Measurements from ENCODE around the gene LDAF1. TPM values are rescaled to one million over a fixed set of nuclear protein-coding genes. Genes with fewer than 3 reads are reported as not detected.

Gene LDAF1
- total and polyA plus RNA-seq, 10 of the 15 experiments (the other 5 are each of a cell fraction or from before 2014, with no cell fraction given), result 4.6 to 21.4 (median 6.6) TPM

GRCh38 chr16:21197112-21197511, 38.6 kb downstream of the LDAF1 start:
- WGBS (ENCODE audit: insufficient coverage, insufficient replicate concordance, low lambda C conversion rate, missing lambda C conversion rate), result 38% methylated on average over 1 of the region's 1 CpG
- ATAC-seq, result no peak
- Histone ChIP-seq H3K79me2 (ENCODE audit: control insufficient read depth, insufficient read depth, low read length) (no peaks in the 10 kb centered on the region), H3K36me3 (ENCODE audit: control insufficient read depth in 2 of 2, insufficient read depth in 2 of 2, low read length in 1 of 2) (no peaks in the 10 kb centered on the region), H3K4me2 (ENCODE audit: control insufficient read depth, insufficient read depth) (no peak overlapping the region), H3K4me3 (no peak overlapping the region), H3K27ac (ENCODE audit: control insufficient read depth, insufficient read depth) (no peak overlapping the region), H3K4me1 (ENCODE audit: control insufficient read depth, insufficient read depth, low read length) (peaks cover 3% of the 10 kb centered on the region; the same call in 1 of the 2 replicates), H3K9ac (ENCODE audit: control insufficient read depth, insufficient read depth, low read length) (no peak overlapping the region), H3K9me3 (replicated peaks; ENCODE audit: control insufficient read depth, insufficient read depth, low read length) (no peaks in the 10 kb centered on the region; the same call in 2 of the 3 replicates), H4K20me1 (ENCODE audit: control insufficient read depth, insufficient read depth) (no peaks in the 10 kb centered on the region), H2AFZ (ENCODE audit: control insufficient read depth, low read depth, low read length) (no peak overlapping the region), H3K27me3 (replicated peaks in 1 of 2; ENCODE audit: control insufficient read depth in 2 of 2, insufficient read depth in 2 of 2, low read length in 1 of 2) (no peaks in the 10 kb centered on the region)
- FAIRE-seq, result no peak
- CTCF ChIA-PET, result interaction anchor here (0.6 to 3.4 kb wide), 6 partner anchors 9 to 103 kb away, joined by 3 to 14 read pairs (median 3); no protein-coding TSS in a partner anchor
- BruUV-seq (replicated peaks), result no TSS peak
- no peak for TF ChIP-seq CBX3 (IDR thresholded peaks at IDR 0.05; ENCODE audit: borderline replicate concordance, low read depth)
- no peak for TF ChIP-seq PML (IDR thresholded peaks at IDR 0.05; ENCODE audit: low read length)
- in situ Hi-C loops (cut with MboI), result no loop called here
- intact Hi-C loops (cut with micrococcal nuclease; ENCODE audit: unreplicated experiment), result no loop called here
- no peak for DNase-seq (ENCODE audit: low read depth, low spot score)
- SMC1A ChIA-PET (ENCODE audit: uncharacterized antibody, unreplicated experiment), result interaction anchor here (1.0 to 1.3 kb wide), 3 partner anchors 9 to 104 kb away, joined by 3 to 6 read pairs (median 4); no protein-coding TSS in a partner anchor
- RAD21 ChIA-PET (ENCODE audit: unreplicated experiment), result interaction anchor here (1.0 kb wide), 1 partner anchor 39 kb away, joined by 5 read pairs; the partner anchor contains the start of gene LDAF1
- POLR2A ChIA-PET, result no interaction called here

- POLR2A ChIA-PET, result no interaction called here
- in situ Hi-C loops (cut with MboI), result no loop called here
- no peak for DNase-seq (ENCODE audit: low read depth, low spot score)
- H3K4me3 ChIP-seq, result no peak overlapping the region
- no peak overlapping the region for H3K27ac ChIP-seq (ENCODE audit: control insufficient read depth, insufficient read depth)
- no peak for TF ChIP-seq NFYA (IDR thresholded peaks at IDR 0.05; ENCODE audit: borderline replicate concordance, low read depth, low read length)
- TF ChIP-seq ZNF217 (IDR thresholded peaks at IDR 0.05), result no peak
- H3K9me3 ChIP-seq (replicated peaks; ENCODE audit: control insufficient read depth, insufficient read depth, low read length), result no peaks in the 10 kb centered on the region
- SMC1A ChIA-PET (ENCODE audit: uncharacterized antibody, unreplicated experiment), result interaction anchor here (1.0 kb wide), 1 partner anchor 103 kb away, joined by 6 read pairs; no protein-coding TSS in a partner anchor
- H3K79me2 ChIP-seq (ENCODE audit: control insufficient read depth, insufficient read depth, low read length), result no peaks in the 10 kb centered on the region
- no TSS peak for BruUV-seq (replicated peaks)
- no peak overlapping the region for H3K9ac ChIP-seq (ENCODE audit: control insufficient read depth, insufficient read depth, low read length)
- intact Hi-C loops (cut with micrococcal nuclease; ENCODE audit: unreplicated experiment), result no loop called here
- RAD21 ChIA-PET (ENCODE audit: unreplicated experiment), result no interaction called here
- H3K36me3 ChIP-seq (ENCODE audit: control insufficient read depth in 2 of 2, insufficient read depth in 2 of 2, low read length in 1 of 2), result no peaks in the 10 kb centered on the region
- WGBS (ENCODE audit: insufficient coverage, insufficient replicate concordance, low lambda C conversion rate, missing lambda C conversion rate), result 23% methylated on average over 3 of the region's 3 CpGs
- CTCF ChIA-PET, result interaction anchor here (0.6 to 3.4 kb wide), 4 partner anchors 9 to 103 kb away, joined by 3 to 14 read pairs (median 3); no protein-coding TSS in a partner anchor
- H3K4me1 ChIP-seq (ENCODE audit: control insufficient read depth, insufficient read depth, low read length), result peaks cover 3% of the 10 kb centered on the region; the same call in 1 of the 2 replicates
- H4K20me1 ChIP-seq (ENCODE audit: control insufficient read depth, insufficient read depth), result no peaks in the 10 kb centered on the region
- no peaks in the 10 kb centered on the region for H3K27me3 ChIP-seq (replicated peaks in 1 of 2; ENCODE audit: control insufficient read depth in 2 of 2, insufficient read depth in 2 of 2, low read length in 1 of 2)
- no peak overlapping the region for H2AFZ ChIP-seq (ENCODE audit: control insufficient read depth, low read depth, low read length)
- FAIRE-seq, result no peak
- no peak overlapping the region for H3K4me2 ChIP-seq (ENCODE audit: control insufficient read depth, insufficient read depth)
- no peak for ATAC-seq
Measured at GRCh38 chr16:21197621-21198020, 39.1 kb downstream of the LDAF1 start.
